Measurements from ENCODE around the gene SPOP. TPM values are rescaled to one million over a fixed set of nuclear protein-coding genes. Genes with fewer than 3 reads are reported as not detected.

The SPOP gene
- total RNA-seq, 4 donors from 2014 or later, result 44.5 to 91.5 (median 65.5) TPM

DNA sequence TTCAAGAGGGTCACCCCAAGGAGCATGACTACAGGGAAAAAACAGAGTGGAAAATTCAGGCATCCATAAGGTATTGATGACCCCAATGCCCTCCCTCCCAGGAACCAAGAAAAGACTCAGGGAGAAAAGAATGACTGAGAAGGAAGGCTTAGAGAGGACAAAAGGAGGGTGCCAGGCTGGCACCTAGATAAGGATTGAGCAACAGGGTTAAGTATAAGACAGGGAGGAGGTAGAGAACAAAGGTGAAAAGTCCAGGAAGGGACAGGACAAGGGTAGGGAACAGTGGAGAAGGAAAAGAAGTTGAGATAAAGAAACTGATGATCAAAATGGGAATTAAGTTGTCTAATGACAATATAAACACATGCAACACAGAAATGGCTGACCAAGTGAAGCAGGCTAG lies 27.4 kb upstream of the SPOP start:
- TF ChIP-seq, protein P1, sequence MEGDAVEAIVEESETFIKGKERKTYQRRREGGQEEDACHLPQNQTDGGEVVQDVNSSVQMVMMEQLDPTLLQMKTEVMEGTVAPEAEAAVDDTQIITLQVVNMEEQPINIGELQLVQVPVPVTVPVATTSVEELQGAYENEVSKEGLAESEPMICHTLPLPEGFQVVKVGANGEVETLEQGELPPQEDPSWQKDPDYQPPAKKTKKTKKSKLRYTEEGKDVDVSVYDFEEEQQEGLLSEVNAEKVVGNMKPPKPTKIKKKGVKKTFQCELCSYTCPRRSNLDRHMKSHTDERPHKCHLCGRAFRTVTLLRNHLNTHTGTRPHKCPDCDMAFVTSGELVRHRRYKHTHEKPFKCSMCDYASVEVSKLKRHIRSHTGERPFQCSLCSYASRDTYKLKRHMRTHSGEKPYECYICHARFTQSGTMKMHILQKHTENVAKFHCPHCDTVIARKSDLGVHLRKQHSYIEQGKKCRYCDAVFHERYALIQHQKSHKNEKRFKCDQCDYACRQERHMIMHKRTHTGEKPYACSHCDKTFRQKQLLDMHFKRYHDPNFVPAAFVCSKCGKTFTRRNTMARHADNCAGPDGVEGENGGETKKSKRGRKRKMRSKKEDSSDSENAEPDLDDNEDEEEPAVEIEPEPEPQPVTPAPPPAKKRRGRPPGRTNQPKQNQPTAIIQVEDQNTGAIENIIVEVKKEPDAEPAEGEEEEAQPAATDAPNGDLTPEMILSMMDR (IDR thresholded peaks at IDR 0.05; ENCODE audit: low read depth), result no peak

- TF ChIP-seq, protein P1 (IDR thresholded peaks at IDR 0.05; ENCODE audit: low read depth), result no peak
Measured at GRCh38 chr17:49703557-49704277, 25.8 kb upstream of the SPOP start.

GRCh38 chr17:49700960-49701359 lies 23.1 kb upstream of the SPOP start:
- TF ChIP-seq, protein P1 (IDR thresholded peaks at IDR 0.05; ENCODE audit: low read depth), result no peak

DNA sequence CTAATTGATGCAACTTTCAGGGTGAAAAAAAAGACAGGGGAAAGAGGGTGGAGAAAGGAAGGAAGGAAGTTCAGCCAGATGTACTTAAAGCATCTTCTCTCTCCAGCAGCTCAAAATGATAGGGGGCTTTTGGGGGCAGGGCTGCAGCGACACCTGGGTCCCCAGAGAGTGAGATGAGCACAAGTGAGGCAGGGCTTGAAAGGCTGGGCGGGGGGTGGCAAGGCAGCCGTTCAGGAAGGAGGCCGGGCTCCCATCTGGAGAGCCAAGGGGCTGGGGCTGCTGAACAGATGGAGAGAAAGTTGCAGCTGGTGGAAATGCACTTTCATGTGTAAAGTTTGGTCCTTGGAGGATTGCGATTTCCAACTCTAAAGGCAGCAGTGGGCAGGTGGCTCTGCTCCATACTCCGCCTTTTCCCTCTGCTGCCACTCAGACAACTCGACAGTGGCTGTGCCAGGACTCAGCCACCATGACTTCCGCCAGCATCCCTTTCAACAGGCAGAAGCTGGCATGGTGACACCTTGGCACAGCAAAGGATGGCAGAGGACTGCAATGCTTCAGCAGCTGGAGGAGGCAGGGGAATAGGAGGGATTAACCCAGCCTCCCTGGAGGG lies 22.2 kb upstream of the SPOP start:
- TF ChIP-seq, protein P1 (IDR thresholded peaks at IDR 0.05; ENCODE audit: low read depth), result no peak

- TF ChIP-seq, protein P1 (IDR thresholded peaks at IDR 0.05; ENCODE audit: low read depth), result no peak
Measured at GRCh38 chr17:49698005-49698404, 20.1 kb upstream of the SPOP start.

GRCh38 chr17:49696233-49696761 lies 18.4 kb upstream of the SPOP start:
- TF ChIP-seq, protein P1 (IDR thresholded peaks at IDR 0.05; ENCODE audit: low read depth), result no peak

- TF ChIP-seq, protein P1 (IDR thresholded peaks at IDR 0.05; ENCODE audit: low read depth), result no peak
Measured at GRCh38 chr17:49695698-49696232, 17.9 kb upstream of the SPOP start.
